ENCODE data around the gene FOLH1. TPM values are rescaled to one million over a fixed set of nuclear protein-coding genes. Genes with fewer than 3 reads are reported as not detected.

The FOLH1 gene
- total RNA-seq, result not detected in 2 replicates

DNA sequence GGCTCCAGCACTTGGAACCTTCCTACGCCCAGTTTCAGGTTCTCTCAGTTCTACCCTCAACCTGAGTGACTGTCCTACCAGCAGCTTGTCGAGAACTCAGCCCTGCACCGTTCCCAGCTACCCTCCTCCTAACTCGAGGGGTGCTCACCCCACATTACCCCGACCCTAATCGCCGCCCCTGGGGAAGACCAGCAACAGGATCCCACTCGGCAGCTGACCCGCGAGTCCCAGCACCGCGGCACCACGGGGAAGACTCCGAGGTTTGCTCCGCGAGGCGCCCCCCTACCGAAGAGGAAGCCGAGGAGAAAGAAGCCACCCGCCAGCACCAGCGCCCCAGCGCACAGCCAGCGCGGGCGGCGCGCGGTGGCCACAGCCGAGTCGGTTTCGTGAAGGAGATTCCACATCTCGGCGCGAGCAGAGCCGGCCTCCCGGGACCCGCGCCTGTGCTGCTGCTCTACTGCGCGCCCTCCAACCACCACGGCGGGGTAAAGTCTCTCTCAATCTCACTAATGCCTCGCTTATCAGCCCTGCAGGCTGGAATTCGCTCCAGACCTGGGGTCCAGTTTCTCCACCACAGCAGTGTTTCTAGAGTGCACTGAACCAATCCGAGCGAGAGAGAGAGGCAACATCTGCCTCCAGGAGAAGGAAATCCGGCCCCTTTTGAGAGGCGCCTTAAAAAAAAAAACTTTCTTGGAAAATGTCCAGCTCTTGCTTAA, at the start of gene FOLH1:
TSS of gene FOLH1 (minus strand) at position 597 of the 716 bp plus-strand sequence. CDS start at position 404, 193 bp downstream.

Other genes starting within 250 kb of the FOLH1 start
- not detected in 2 replicates for gene TRIM51G, start 224.7 kb downstream of the FOLH1 start, total RNA-seq
- not detected in 2 replicates for gene TRIM49B, start 179.8 kb downstream of the FOLH1 start, total RNA-seq
- gene TRIM64C, start 149.5 kb downstream of the FOLH1 start, total RNA-seq, result not detected in 2 replicates

Data from dermis lymphatic vessel endothelial cell (primary cell).